ENCODE measurements around the gene ZNF646.

ZNF646 gene

DNA sequence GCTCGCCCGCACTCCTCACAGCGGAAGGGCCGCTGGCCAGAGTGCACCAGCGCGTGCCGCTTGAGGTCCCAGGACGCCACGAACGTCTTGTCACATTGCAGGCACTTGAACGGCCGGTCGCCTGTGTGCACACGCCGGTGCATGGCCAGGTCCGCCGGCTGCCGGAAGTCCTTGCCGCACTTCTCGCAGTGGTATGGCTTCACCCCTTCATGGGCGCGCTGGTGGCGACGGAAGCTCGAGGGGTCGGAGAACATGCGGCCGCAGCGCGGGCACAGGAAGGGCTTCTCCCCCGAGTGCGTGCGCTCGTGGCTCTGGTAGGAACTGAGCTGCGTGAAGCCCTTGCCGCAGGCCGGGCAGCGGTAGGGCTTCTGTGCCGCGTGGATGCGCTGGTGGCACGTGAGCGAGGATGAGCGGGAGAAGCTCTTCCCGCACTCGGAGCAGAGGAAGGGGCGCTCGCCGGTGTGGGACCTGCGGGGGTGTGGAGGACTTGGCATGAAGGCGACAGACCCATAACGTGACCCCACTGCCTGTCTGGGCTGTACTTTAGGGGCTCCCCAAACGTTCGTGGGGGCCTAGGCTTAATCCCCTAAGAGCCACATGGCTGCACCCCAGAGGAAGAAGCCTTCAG, 12.3 kb upstream of the ZNF646 start:
- no peaks in the 10 kb centered on the region for H3K4me1 ChIP-seq (ENCODE audit: low read length)
- TF ChIP-seq, protein P1, sequence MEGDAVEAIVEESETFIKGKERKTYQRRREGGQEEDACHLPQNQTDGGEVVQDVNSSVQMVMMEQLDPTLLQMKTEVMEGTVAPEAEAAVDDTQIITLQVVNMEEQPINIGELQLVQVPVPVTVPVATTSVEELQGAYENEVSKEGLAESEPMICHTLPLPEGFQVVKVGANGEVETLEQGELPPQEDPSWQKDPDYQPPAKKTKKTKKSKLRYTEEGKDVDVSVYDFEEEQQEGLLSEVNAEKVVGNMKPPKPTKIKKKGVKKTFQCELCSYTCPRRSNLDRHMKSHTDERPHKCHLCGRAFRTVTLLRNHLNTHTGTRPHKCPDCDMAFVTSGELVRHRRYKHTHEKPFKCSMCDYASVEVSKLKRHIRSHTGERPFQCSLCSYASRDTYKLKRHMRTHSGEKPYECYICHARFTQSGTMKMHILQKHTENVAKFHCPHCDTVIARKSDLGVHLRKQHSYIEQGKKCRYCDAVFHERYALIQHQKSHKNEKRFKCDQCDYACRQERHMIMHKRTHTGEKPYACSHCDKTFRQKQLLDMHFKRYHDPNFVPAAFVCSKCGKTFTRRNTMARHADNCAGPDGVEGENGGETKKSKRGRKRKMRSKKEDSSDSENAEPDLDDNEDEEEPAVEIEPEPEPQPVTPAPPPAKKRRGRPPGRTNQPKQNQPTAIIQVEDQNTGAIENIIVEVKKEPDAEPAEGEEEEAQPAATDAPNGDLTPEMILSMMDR (IDR thresholded peaks at IDR 0.05; ENCODE audit: low read depth, low read length): no peak
- no peak overlapping the region for H3K9ac ChIP-seq (ENCODE audit: low read length)
- no peak overlapping the region for H3K27ac ChIP-seq (ENCODE audit: low read length)
- H3K79me2 ChIP-seq (ENCODE audit: low read length): peaks cover 10% of the 10 kb centered on the region
- H3K27me3 ChIP-seq (ENCODE audit: low read depth, low read length): no peaks in the 10 kb centered on the region
- no peaks in the 10 kb centered on the region for H3K9me3 ChIP-seq (ENCODE audit: insufficient read depth, low read length)
- H2AFZ ChIP-seq (ENCODE audit: low read depth, low read length): no peak overlapping the region
- no peak overlapping the region for H3K4me3 ChIP-seq (ENCODE audit: low read length)
- peaks cover 16% of the 10 kb centered on the region for H3K36me3 ChIP-seq (replicated peaks; ENCODE audit: low read depth, low read length)
- H3K4me2 ChIP-seq (ENCODE audit: low read length): no peak overlapping the region
- H4K20me1 ChIP-seq (ENCODE audit: insufficient read depth, low read length): no peaks in the 10 kb centered on the region

GRCh38 chr16:31063495-31063842, 10.8 kb upstream of the ZNF646 start:
- H4K20me1 ChIP-seq (ENCODE audit: insufficient read depth, low read length): 0 out of 2 replicates have a peak, but pooled peaks cover 2% of the 10 kb centered on the region
- no peak overlapping the region for H3K9ac ChIP-seq (ENCODE audit: low read length)
- no peaks in the 10 kb centered on the region for H3K9me3 ChIP-seq (ENCODE audit: insufficient read depth, low read length)
- no peaks in the 10 kb centered on the region for H3K4me1 ChIP-seq (ENCODE audit: low read length)
- H3K27ac ChIP-seq (ENCODE audit: low read length): no peak overlapping the region
- TF ChIP-seq, protein P1 (IDR thresholded peaks at IDR 0.05; ENCODE audit: low read depth, low read length): no peak
- TF ChIP-seq EZH2phosphoT487 (IDR thresholded peaks at IDR 0.05; ENCODE audit: low read depth): no peak
- no peaks in the 10 kb centered on the region for H3K27me3 ChIP-seq (ENCODE audit: low read depth, low read length)
- H3K79me2 ChIP-seq (ENCODE audit: low read length): peaks cover 18% of the 10 kb centered on the region
- H3K4me3 ChIP-seq (ENCODE audit: low read length): no peak overlapping the region
- H3K36me3 ChIP-seq (replicated peaks; ENCODE audit: low read depth, low read length): peaks cover 16% of the 10 kb centered on the region
- no peak overlapping the region for H3K4me2 ChIP-seq (ENCODE audit: low read length)
- no peak overlapping the region for H2AFZ ChIP-seq (ENCODE audit: low read depth, low read length)

GRCh38 chr16:31063843-31064611, 10.2 kb upstream of the ZNF646 start:
- H3K9ac ChIP-seq (ENCODE audit: low read length): no peak overlapping the region
- H3K4me3 ChIP-seq (ENCODE audit: low read length): no peak overlapping the region
- H3K4me2 ChIP-seq (ENCODE audit: low read length): no peak overlapping the region
- H3K27ac ChIP-seq (ENCODE audit: low read length): no peak overlapping the region
- H3K79me2 ChIP-seq (ENCODE audit: low read length): peaks cover 22% of the 10 kb centered on the region
- no peak overlapping the region for H2AFZ ChIP-seq (ENCODE audit: low read depth, low read length)
- TF ChIP-seq EZH2phosphoT487 (IDR thresholded peaks at IDR 0.05; ENCODE audit: low read depth): no peak
- TF ChIP-seq, protein P1 (IDR thresholded peaks at IDR 0.05; ENCODE audit: low read depth, low read length): no peak
- H3K4me1 ChIP-seq (ENCODE audit: low read length): no peaks in the 10 kb centered on the region
- no peaks in the 10 kb centered on the region for H3K27me3 ChIP-seq (ENCODE audit: low read depth, low read length)
- no peaks in the 10 kb centered on the region for H3K9me3 ChIP-seq (ENCODE audit: insufficient read depth, low read length)
- peaks cover 16% of the 10 kb centered on the region for H3K36me3 ChIP-seq (replicated peaks; ENCODE audit: low read depth, low read length)
- 0 out of 2 replicates have a peak, but pooled peaks cover 2% of the 10 kb centered on the region for H4K20me1 ChIP-seq (ENCODE audit: insufficient read depth, low read length)

GRCh38 chr16:31064882-31065461, 9.2 kb upstream of the ZNF646 start:
- Histone ChIP-seq H2AFZ (ENCODE audit: low read depth, low read length) (no peak overlapping the region), H3K4me3 (ENCODE audit: low read length) (no peak overlapping the region), H3K27ac (ENCODE audit: low read length) (no peak overlapping the region)

More at GRCh38 chr16:31064882-31065461, 9.2 kb upstream of the ZNF646 start:
- no peak for TF ChIP-seq EZH2phosphoT487 (IDR thresholded peaks at IDR 0.05; ENCODE audit: low read depth)
- TF ChIP-seq, protein P1 (IDR thresholded peaks at IDR 0.05; ENCODE audit: low read depth, low read length): no peak
- Histone ChIP-seq H3K4me2 (ENCODE audit: low read length) (no peak overlapping the region), H3K79me2 (ENCODE audit: low read length) (peaks cover 28% of the 10 kb centered on the region), H3K36me3 (replicated peaks; ENCODE audit: low read depth, low read length) (peaks cover 16% of the 10 kb centered on the region), H3K27me3 (ENCODE audit: low read depth, low read length) (no peaks in the 10 kb centered on the region), H4K20me1 (ENCODE audit: insufficient read depth, low read length) (0 out of 2 replicates have a peak, but pooled peaks cover 2% of the 10 kb centered on the region), H3K9me3 (ENCODE audit: insufficient read depth, low read length) (no peaks in the 10 kb centered on the region), H3K4me1 (ENCODE audit: low read length) (no peaks in the 10 kb centered on the region), H3K9ac (ENCODE audit: low read length) (no peak overlapping the region)

All from OCI-LY3 (cell line).